ENCODE data around the gene DCHS2.

DNA sequence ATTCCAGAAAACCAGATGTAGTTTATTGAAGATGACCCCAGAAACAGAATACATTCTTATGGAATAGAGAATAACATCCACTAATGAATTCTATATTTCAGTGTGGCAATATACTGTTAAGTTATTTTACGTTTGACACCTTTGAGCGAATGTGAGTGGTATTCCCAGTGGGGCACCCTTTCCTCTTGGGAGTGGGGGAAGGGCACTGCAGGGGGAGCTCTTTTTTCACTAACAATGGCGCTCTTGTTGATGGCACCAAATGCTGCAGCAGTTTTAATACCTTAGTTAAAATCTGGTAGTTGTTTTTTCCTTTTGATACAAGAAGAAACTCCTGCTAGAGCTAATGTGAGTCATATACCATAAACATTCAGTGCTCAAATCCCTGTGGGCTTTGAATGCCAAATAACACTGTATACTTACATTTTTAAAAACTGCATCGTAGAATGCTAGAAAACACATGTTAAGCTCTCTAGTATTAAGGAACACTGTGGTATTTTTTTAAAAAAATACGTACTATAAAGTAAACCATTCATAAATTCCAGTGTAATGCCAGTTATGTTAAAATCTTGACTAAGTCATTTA lies 178.5 kb downstream of the DCHS2 start:
- TF ChIP-seq EP300 (IDR thresholded peaks at IDR 0.05), result no peak
- TF ChIP-seq POLR2A (IDR thresholded peaks at IDR 0.05), result no peak

Measured in tibial nerve (tissue), 3 donors.